GM21619 (cell line): Measurements from ENCODE around the gene FHOD3.

Experiments
- ATAC-seq: cut with Tn5 transposase; IDR thresholded peaks from one replicate; pipeline ENCODE4 v1.9.1; 2021; ENCODE audit not compliant: unreplicated experiment

Gene FHOD3

DNA sequence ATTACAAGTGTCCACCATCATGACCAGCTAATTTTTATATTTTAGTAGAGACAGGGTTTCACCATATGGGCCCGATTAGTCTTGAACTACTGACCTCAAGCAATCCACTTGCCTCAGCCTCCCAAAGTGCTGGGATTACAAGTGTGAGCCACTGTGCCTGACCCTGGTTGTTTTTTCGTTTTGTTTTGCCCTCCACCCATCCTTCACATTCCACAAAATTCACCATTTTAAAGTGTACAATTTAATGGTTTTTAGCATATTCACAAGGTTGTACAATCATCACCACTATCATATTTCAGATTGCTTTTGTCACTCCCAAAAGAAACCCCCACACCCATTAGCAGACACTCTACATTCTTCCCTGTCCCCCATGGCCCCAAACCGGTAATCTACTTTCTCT, 316.3 kb downstream of the FHOD3 start:
- no peak for ATAC-seq

DNA sequence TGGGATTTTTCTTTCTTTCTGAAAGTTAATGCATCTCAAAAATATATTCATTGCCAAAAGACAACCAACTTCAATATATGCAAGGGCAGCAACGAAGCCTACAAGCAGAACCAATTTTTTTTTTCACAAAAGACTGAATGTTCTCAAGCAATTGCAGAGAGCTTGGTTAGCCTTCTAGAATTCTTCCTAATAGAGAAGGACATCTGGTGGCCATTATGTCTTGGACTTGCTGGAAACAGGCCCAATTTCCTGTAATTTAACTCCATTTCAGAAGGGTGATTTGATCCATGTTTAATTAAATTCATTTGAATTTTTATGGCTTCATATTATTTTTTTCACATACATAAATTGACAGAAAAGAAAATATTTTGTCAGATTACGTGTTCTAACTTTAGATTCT, 323.3 kb downstream of the FHOD3 start:
- no peak for ATAC-seq

DNA sequence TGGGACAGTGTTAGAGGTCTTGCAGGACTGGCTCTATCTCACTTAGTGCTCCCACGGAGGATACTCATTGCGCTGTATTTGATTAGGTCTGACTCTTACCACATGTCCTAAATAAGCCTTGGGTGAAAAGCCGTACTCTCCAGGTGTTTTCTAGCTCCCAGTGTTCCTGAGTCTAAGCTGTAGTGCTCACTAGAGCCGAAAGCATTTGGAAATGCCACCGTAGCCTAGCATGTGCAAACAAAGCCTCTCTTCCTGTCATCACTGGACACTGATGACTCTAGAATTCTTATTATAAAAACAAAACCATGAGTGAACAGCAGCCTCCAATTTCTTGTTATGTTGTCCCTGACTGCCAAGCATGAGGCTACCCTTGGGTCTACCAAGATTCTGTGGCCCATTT, 325.1 kb downstream of the FHOD3 start:
- ATAC-seq = no peak

GRCh38 chr18:36623091-36623490, 325.6 kb downstream of the FHOD3 start:
- no peak for ATAC-seq

- no peak for ATAC-seq
Measured at GRCh38 chr18:36623681-36624190, 326.2 kb downstream of the FHOD3 start.

DNA sequence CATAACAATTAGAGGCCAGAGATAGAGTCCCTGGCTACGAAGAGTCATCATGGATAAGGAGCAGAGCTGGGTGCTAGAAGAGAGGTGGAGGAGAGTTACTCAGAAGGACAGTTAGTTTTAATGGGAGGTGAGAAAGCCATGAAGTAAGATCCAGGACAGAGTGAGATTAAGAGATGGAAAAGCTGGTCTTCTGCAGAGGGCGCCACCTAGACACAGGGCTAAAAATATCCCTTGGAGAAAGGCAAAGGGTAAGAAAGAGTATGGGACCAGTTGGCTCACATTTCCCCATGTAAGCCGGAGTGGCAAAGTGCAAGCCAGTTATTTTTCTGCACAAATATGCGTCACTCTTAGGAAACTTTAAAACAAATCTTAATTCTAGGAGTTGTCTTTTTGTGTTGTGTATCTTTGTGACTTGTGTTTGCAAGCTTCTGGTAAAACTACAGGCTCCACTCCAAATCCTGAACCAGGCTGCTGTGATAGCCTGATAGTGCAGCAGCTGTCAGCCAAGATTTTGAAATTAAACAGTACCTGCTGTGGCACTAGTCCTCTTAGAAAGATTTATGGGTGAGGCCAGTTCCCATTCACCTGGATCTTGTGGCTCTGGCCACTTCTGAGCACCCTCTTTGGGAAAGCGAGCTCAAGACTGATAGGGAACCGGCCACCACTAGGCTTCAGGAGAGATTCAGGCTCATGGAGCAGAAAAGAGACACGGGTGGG, 327.1 kb downstream of the FHOD3 start:
- no peak for ATAC-seq

DNA sequence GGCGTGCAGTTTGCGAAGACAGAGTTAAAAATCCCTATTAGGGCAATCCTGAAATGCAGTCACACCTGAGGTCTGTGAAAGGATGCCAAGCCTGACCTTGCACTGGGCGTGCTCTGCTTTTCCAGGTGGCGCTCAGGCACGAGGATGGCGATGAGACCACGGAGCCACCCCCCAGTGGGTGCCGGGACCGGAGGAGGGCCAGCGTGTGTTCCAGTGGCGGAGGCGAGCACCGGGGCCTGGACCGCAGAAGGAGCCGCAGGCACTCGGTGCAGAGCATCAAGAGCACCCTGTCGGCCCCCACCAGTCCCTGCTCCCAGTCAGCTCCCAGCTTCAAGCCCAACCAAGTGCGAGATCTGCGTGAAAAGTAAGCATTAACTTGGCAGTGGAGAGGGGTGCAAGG, 327.9 kb downstream of the FHOD3 start:
- ATAC-seq = no peak

DNA sequence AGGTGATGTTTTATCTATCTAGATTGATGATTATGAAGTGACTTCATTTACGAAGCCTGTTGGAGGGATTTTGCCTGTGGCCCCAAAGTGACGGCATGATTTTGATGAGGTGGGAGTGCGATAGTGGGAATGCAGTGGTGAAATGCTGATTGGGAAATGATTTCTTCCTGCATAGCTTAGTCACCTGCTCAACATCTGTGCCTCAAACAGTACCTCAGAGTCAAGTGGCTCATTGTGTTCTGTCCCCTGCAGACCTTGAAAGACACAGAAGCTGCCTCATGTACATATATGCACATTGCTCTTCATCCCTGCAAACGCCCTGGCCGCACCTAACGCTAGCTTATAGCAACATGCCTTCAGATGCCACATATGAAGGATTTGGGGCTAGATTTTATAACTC, 330.1 kb downstream of the FHOD3 start:
- ATAC-seq = no peak

DNA sequence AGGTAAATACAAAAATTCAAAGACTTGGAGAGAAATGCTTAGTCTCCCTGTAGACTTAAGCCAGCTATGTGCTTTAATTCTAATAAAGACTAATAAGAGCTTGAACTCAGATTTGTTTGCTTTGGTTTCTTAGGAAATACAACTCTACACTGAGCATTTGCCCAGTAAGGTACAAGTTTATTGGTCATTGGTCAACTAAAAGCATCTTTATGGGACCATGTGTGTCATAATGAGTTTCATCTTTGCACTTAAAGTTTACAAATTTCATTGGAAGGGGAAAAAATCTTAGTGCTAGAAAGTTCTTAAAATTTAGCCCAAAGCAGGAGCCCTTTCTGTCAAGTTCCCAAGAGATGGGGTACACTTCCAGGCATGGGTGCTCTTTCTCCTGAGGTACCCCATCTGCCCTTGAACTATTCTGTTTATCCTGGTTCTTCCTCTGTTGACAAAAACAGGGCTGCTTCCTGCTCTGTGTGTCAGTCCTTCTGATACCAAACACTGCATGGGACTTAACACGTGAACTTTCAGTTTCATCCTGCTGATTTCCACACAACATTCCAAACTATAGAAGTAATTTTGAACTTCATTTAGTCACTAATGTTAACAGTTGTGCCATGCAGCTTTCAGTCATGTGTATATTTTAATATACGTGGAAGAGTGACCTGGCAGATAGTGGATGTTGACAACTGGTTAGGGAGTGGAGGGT, 331.1 kb downstream of the FHOD3 start:
- ATAC-seq = no peak

GRCh38 chr18:36629138-36629530, 331.6 kb downstream of the FHOD3 start:
- no peak for ATAC-seq

- ATAC-seq = no peak
Measured at GRCh38 chr18:36629836-36630235, 332.3 kb downstream of the FHOD3 start.

- no peak for ATAC-seq
Measured at GRCh38 chr18:36630917-36631316, 333.4 kb downstream of the FHOD3 start.

DNA sequence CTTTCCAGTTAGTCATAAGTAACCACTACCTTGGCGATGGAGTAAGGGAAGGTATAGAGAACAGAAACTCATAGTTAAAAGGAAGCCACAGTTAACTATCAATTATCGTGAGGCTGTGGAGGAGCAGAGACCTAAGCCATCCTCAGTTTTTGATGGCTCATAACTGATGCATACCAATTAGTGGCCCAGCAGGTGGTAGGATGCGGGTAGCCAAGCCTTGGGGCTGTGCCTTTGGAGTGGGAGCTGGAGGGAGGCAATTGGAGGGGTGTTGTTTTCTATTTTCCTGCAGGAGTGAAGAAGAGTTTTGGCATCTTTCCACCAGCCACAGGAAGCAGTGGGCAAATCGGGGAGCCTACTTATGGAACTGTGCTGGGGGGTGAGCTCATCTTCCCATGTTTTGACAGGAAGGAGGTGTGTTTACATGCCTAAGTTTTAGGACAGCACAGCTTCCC, 336.5 kb downstream of the FHOD3 start:
- peak; percentile 25 for ATAC-seq

DNA sequence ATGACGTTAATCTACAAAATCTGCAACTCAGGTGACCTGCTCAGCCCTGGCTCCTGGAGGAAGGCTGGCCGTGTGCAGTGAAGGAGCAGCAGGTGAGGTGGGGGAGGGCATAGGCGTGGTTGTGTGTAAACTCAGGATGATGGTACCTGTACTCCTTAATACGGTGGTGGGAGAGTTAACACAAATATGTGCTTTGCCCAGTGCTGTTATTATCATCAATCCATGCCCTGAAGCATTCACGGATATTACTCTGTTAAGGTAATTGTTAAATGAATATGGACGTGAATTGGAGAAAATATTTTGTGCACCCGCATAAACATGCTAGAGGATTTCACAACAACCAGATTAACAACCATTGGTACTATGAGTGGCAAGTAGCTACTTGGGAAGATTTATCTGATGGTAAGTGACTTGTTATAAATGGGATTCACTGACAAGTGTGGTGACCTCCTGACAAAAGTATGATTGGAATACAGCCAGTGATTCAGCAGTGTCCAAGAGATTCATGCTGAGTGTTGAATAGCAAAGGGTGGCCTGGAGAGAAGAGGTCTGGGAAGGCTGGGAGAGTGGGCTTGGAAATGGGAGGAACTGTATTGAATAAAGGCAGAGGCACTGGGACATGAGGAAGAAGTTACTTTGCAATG, 337.2 kb downstream of the FHOD3 start:
- ATAC-seq = no peak

DNA sequence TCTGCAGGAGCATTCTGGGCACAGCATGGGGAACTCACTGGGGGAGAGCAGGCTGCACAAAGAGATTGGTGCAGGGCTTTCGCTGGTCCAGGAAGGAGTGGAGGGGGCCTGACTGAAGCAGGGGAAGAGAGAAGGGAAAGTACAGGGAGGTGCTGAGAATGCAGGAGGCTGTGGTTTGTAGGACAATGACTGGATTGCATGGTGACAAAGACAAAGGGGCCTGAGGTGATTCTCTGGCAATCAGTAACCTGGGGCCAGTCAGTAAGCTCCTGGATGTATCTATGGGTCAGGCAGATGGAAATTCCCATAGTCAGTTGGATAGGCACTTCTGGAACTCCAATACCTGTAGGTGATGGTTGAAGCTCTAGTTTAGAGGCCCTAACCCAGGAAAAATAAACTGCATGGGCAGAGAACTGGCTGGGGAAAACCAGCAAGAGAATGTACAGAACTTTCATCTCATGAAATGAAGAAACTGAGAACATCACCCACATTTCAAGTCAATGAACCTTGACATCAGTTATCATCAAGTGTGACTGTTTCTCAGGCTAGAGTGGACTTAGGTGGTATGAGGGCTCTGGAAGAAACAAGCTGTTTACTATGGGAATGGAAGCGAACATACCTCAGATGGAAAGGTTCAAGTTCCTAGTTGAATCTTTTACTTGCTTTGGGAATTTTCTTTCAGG, 338.0 kb downstream of the FHOD3 start:
- peak; percentile 31 for ATAC-seq

GRCh38 chr18:36636237-36636817, 338.8 kb downstream of the FHOD3 start:
- no peak for ATAC-seq

DNA sequence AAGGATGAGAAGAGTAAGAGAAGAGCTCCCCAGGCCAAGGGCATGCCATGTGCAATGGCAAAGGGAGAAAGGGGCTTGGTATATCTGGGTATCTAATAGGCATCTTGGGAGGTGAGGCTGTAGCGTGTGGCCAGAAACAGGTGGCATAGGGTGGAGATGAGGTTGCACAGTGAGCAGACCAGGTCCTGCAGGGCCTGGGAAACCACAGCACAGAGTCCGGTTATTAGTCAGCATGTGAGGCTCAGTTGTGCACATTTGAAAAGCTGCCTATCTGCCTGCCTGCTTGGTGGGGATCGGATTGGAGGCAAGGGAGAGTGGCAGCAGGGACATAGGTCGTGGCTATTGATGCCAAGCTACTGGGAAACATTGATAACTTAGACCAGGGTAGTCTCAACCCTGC, 340.7 kb downstream of the FHOD3 start:
- peak; percentile 91 for ATAC-seq

- ATAC-seq = no peak
Measured at GRCh38 chr18:36640021-36640952, 342.8 kb downstream of the FHOD3 start.

DNA sequence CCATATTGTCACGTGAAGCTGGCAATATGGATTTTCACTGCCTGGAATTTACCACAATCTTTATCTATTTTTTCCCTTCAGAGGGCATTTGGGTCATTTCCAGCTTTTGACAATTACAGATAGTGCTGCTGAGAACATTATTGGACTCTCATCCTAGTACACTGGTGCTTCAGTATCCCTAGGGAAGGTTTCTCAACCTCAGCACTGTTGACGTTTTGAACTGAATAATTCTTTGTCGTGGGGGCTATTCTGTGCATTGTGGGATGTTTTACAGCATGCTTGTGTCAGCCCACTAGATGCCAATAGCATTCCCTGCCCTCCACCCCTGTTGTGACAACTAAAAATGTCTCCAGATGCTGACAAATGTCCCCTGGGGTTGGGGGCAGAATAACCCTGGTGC, 345.5 kb downstream of the FHOD3 start:
- ATAC-seq = no peak

DNA sequence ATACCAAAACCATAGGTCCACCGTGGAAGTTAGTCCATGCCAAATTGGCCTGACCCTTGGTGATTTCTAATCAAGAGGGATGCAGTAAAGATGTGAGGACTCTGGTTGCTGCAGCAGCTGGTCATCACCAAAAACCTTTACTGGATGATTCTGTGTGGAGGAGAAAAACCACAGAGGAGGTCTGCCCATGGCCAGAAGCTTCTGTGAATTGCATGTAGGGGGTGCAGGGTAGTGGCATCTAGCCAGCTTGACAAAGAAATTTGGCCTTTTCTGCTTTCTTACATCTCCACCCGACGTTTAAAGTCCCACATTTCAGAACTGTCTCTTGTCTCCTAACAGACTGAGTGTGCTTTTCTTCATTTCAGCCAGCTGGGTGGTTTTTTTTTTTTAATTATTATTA, 351.3 kb downstream of the FHOD3 start:
- ATAC-seq = no peak
